Measurements from ENCODE around the gene MAML2.

- TF ChIP-seq POLR2A (IDR thresholded peaks at IDR 0.05) (no peak), CTCF (IDR thresholded peaks at IDR 0.05) (no peak)
These were observed 215.9 kb downstream of the MAML2 start for GRCh38 chr11:96126917-96127595.
